Keratinocyte (primary cell): ENCODE data around the gene KCND2. TPM values are rescaled to one million over a fixed set of nuclear protein-coding genes. Genes with fewer than 3 reads are reported as not detected.

Source experiments
- DNase-seq: peaks from one replicate; pipeline ENCODE4 v3.0.0-alpha.2; 2011; ENCODE audit warnings: low read depth, missing footprints, low spot score
- FAIRE-seq: peaks from 2 replicates; lab custom pipeline; 2011; peaks lifted over from hg19 to GRCh38; lab: Jason Lieb, UNC
- H2AFZ ChIP-seq: 2 replicates; pipeline ENCODE4 v1.6.0; 2012; ENCODE audit warnings: low read length, control low read depth, inconsistent platforms; ENCODE audit not compliant: control insufficient read depth
- H3K27ac ChIP-seq: 2 replicates; pipeline ENCODE4 v1.5.1; 2011; ENCODE audit warnings: low read length; ENCODE audit not compliant: control insufficient read depth, insufficient read depth
- H3K27me3 ChIP-seq: 3 replicates; pipeline ENCODE4 v1.6.0; 2011; ENCODE audit warnings: low read length; ENCODE audit not compliant: control insufficient read depth, insufficient read depth; ENCODE audit errors: extremely low read depth
- H3K36me3 ChIP-seq, 2 experiments: 2 replicates in 1 of 2; 3 replicates in 1 of 2; pipeline ENCODE4 v1.5.1; 2011; ENCODE audit warnings: low read length in 2 of 2, mild to moderate bottlenecking in 1 of 2; ENCODE audit not compliant: control insufficient read depth in 2 of 2, insufficient read depth in 2 of 2; ENCODE audit errors: extremely low read depth in 1 of 2
- H3K4me1 ChIP-seq: 3 replicates; pipeline ENCODE4 v1.5.1; 2011; ENCODE audit warnings: low read length; ENCODE audit not compliant: control insufficient read depth, insufficient read depth; ENCODE audit errors: extremely low read depth
- H3K4me2 ChIP-seq: 3 replicates; pipeline ENCODE4 v1.6.0; 2011; ENCODE audit warnings: low read depth, low read length; ENCODE audit not compliant: control insufficient read depth, insufficient read depth; ENCODE audit errors: extremely low read depth
- H3K4me3 ChIP-seq, 3 experiments: fragments of 200-600 bp in 1 of 3; sonication (generic) in 1 of 3; 2 replicates in 2 of 3; 3 replicates in 1 of 3; pipeline ENCODE4 v1.5.1; 2011 to 2016; ENCODE audit warnings: low read length in 3 of 3, mild to moderate bottlenecking in 3 of 3, control low read depth in 2 of 3, inconsistent platforms in 1 of 3, low read depth in 1 of 3, mixed read lengths in 1 of 3, mixed run types in 1 of 3, moderate library complexity in 1 of 3; ENCODE audit not compliant: control insufficient read depth in 2 of 3, insufficient read depth in 2 of 3; ENCODE audit errors: extremely low read depth in 1 of 3
- H3K79me2 ChIP-seq: 2 replicates; pipeline ENCODE4 v1.6.0; 2012; ENCODE audit warnings: low read length; ENCODE audit not compliant: control insufficient read depth, insufficient read depth
- H3K9ac ChIP-seq: 3 replicates; pipeline ENCODE4 v1.6.0; 2011; ENCODE audit warnings: low read length; ENCODE audit not compliant: control insufficient read depth, insufficient read depth; ENCODE audit errors: extremely low read depth
- H3K9me1 ChIP-seq: 3 replicates; pipeline ENCODE4 v1.6.0; 2011; ENCODE audit warnings: low read length; ENCODE audit not compliant: control insufficient read depth, insufficient read depth; ENCODE audit errors: extremely low read depth
- H3K9me3 ChIP-seq: 2 replicates; pipeline ENCODE4 v1.5.1; 2012; ENCODE audit warnings: low read depth, low read length; ENCODE audit not compliant: control insufficient read depth
- H4K20me1 ChIP-seq: 3 replicates; pipeline ENCODE4 v1.6.0; 2011; ENCODE audit warnings: low read length; ENCODE audit not compliant: control insufficient read depth, insufficient read depth; ENCODE audit errors: extremely low read depth
- EZH2 ChIP-seq: IDR thresholded peaks from one replicate; pipeline ENCODE4 v1.6.1; 2012; ENCODE audit warnings: inconsistent platforms, mild to moderate bottlenecking, low read length, moderate library complexity
- dilution Hi-C: fragments of 300-500 bp; cut with MboI; formaldehyde crosslinking; loops from one replicate; pipeline ENCODE4 v1.7.0; 2020; ENCODE audit warnings: low sequenced_read_pairs; ENCODE audit not compliant: extremely low pct_ligation_motif_present
- polyA plus RNA-seq, 5 experiments: library from polyadenylated mRNA; depleted of rRNA in 3 of 5; stranded (reverse) in 3 of 5; stranded (forward) in 1 of 5; unstranded in 1 of 5; fragments of >200 nt; gene quantifications; 1 replicate in 1 of 5; 2 replicates in 3 of 5; 3 replicates in 1 of 5; pipeline versions ENCODE4 v1.2.1 to v1.2.3, GENCODE V29; 2011 to 2012; ENCODE audit warnings: missing spikeins in 2 of 5, low read depth in 1 of 5, low replicate concordance in 1 of 5
- TF ChIP-seq, protein P1 (sequence below), 3 experiments: IDR thresholded peaks in 1 of 3; conservative IDR thresholded peaks in 1 of 3; optimal IDR thresholded peaks in 1 of 3; 2 replicates in 2 of 3; 3 replicates in 1 of 3; pipeline versions ENCODE3 to v1.5.1; 2011; ENCODE audit warnings: low read length in 3 of 3, mild to moderate bottlenecking in 3 of 3, moderate library complexity in 2 of 3, control low read depth in 1 of 3, inconsistent platforms in 1 of 3; ENCODE audit not compliant: insufficient read depth in 2 of 3; ENCODE audit errors: extremely low read depth in 1 of 3

KCND2 gene
- polyA plus RNA-seq, 1 donor (not counting 4 experiments of a cell fraction or from before 2014, with no cell fraction given), result not detected

DNA sequence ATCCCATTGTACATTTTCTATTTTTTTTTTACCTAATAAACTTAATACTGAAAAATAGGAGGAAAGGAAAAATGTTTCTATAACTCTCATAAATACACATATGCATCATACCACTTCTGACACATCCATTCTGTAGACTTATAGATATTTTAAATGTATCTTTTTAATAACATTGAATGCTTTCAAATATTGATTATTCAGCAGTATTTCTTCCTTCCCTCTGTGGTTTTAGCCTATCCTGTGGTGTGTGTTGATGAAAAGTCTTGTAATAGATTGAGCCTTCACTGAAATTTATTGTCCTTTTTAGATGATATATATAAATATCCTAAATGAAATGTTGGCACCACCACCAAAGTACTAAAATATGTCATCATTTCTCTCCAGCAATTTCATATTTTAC is 366.9 kb downstream of the KCND2 start:
- H3K36me3 ChIP-seq, result no peaks in the 10 kb centered on the region
- no peaks in the 10 kb centered on the region for H3K79me2 ChIP-seq
- DNase-seq (no peak), FAIRE-seq (no peak)
- H2AFZ ChIP-seq, result no peak overlapping the region
- TF ChIP-seq, protein P1, sequence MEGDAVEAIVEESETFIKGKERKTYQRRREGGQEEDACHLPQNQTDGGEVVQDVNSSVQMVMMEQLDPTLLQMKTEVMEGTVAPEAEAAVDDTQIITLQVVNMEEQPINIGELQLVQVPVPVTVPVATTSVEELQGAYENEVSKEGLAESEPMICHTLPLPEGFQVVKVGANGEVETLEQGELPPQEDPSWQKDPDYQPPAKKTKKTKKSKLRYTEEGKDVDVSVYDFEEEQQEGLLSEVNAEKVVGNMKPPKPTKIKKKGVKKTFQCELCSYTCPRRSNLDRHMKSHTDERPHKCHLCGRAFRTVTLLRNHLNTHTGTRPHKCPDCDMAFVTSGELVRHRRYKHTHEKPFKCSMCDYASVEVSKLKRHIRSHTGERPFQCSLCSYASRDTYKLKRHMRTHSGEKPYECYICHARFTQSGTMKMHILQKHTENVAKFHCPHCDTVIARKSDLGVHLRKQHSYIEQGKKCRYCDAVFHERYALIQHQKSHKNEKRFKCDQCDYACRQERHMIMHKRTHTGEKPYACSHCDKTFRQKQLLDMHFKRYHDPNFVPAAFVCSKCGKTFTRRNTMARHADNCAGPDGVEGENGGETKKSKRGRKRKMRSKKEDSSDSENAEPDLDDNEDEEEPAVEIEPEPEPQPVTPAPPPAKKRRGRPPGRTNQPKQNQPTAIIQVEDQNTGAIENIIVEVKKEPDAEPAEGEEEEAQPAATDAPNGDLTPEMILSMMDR (optimal IDR thresholded peaks at IDR 0.05 in 1 of 3, IDR thresholded peaks at IDR 0.05 in 1 of 3, conservative IDR thresholded peaks at IDR 0.05 in 1 of 3; ENCODE audit: extremely low read depth in 1 of 3, insufficient read depth in 2 of 3, low read length in 3 of 3), result no peak
- TF ChIP-seq EZH2, result no peak
- H3K4me1 ChIP-seq, result no peaks in the 10 kb centered on the region
- H3K27ac ChIP-seq, result no peak overlapping the region
- H3K4me3 ChIP-seq, result no peak overlapping the region
- no peak overlapping the region for H3K9ac ChIP-seq
- no peaks in the 10 kb centered on the region for H3K27me3 ChIP-seq
- H3K9me1 ChIP-seq, result no peaks in the 10 kb centered on the region
- dilution Hi-C loops, result no loop called here
- H3K9me3 ChIP-seq, result no peaks in the 10 kb centered on the region
- no peaks in the 10 kb centered on the region for H4K20me1 ChIP-seq
- no peak overlapping the region for H3K4me2 ChIP-seq

DNA sequence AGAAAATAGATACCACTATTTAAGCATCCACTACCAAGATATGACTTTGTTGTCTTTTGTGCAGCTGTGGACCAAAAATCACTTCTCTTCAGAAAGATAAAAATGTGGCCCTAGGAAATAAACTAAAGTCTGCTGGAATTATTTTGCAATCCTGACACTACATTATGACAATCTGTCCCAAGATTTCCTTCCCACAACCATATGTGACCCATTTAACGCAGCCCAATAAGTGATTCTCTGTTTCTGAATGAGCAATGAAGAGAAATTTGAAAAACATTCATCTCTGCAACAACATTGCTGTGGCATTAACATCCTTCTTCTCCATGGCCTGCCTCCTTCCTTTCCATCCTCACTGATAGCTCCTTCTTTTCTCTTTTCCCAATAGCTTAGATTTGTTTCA is 373.0 kb downstream of the KCND2 start:
- FAIRE-seq (no peak), DNase-seq (no peak)
- Histone ChIP-seq H3K9me1 (no peaks in the 10 kb centered on the region), H3K4me2 (no peak overlapping the region), H3K27ac (no peak overlapping the region), H3K27me3 (no peaks in the 10 kb centered on the region), H3K9me3 (no peaks in the 10 kb centered on the region), H3K79me2 (no peaks in the 10 kb centered on the region), H3K36me3 (no peaks in the 10 kb centered on the region), H4K20me1 (no peaks in the 10 kb centered on the region), H3K4me1 (no peaks in the 10 kb centered on the region), H2AFZ (no peak overlapping the region), H3K9ac (no peak overlapping the region), H3K4me3 (no peak overlapping the region)
- no peak for TF ChIP-seq EZH2
- TF ChIP-seq, protein P1 (optimal IDR thresholded peaks at IDR 0.05 in 1 of 3, IDR thresholded peaks at IDR 0.05 in 1 of 3, conservative IDR thresholded peaks at IDR 0.05 in 1 of 3; ENCODE audit: extremely low read depth in 1 of 3, insufficient read depth in 2 of 3, low read length in 3 of 3), result no peak
- dilution Hi-C loops, result no loop called here
